B cell (primary cell): ENCODE measurements around the gene BLOC1S1.

Experiments
- CTCF ChIP-seq: fragments of 200-600 bp; IDR thresholded peaks from one replicate; pipeline ENCODE4 v1.8.0; 2022; ENCODE audit warnings: antibody characterized with exemption, mild to moderate bottlenecking
- EZH2 ChIP-seq: IDR thresholded peaks from 2 replicates; pipeline ENCODE4 v1.6.1; 2012; ENCODE audit warnings: borderline replicate concordance, low read depth, mild to moderate bottlenecking, moderate library complexity, low read length; ENCODE audit not compliant: insufficient read depth, poor library complexity, severe bottlenecking

DNA sequence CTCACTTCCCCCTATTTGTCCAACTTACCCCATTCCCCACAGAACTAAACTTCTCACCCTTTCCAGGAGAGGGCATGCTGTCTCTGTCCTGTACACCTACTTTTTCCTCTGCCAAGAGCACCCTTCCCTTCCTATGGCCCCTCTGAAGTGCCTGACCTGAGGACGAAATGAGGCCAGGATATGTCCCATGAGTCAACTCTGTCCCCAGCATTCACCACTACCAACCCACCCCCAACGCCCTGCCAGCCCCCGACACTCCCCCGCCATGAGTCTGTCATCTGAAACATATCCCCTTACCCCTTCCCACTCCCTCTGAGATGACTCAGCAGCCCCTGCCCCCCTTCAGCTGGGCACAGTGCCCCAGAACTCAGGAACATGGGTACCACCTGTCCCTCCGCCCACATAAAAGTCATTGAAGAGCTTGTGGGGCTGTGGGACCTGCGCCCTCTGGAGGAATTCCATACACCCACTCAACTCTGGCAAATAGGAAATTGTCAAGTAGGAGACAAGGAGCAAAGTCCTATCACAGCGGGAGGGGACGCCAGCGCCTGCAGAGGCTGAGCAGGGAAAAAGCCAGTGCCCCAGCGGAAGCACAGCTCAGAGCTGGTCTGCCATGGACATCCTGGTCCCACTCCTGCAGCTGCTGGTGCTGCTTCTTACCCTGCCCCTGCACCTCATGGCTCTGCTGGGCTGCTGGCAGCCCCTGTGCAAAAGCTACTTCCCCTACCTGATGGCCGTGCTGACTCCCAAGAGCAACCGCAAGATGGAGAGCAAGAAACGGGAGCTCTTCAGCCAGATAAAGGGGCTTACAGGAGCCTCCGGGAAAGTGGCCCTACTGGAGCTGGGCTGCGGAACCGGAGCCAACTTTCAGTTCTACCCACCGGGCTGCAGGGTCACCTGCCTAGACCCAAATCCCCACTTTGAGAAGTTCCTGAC, 34.4 kb upstream of the BLOC1S1 start:
- TF ChIP-seq CTCF (no peak), EZH2 (no peak)
